ENCODE data around the gene EIF2AK3. TPM values are rescaled to one million over a fixed set of nuclear protein-coding genes. Genes with fewer than 3 reads are reported as not detected.

The EIF2AK3 gene
- total RNA-seq, result 10 to 100 TPM in 3 of 4 donors, 1 to 10 TPM in 1; 6.4 to 52.7 (median 19.9) TPM

GRCh38 chr2:88627055-88627855 is at the start of gene EIF2AK3:
TSS of gene EIF2AK3 (minus strand) at chr2:88627464. CDS start at chr2:88627274, 190 bp downstream.
- Histone ChIP-seq H3K4me3 (peak within 1 kb of the TSS; percentile 63 to 86), H3K36me3 (no peaks in the 10 kb centered on the region), H3K27me3 (no peaks in the 10 kb centered on the region), H3K9me3 (no peaks in the 10 kb centered on the region), H3K4me1 (peaks cover 6 to 13% of the 10 kb centered on the region in 2 donors), H3K27ac (peak within 1 kb of the TSS; percentile 98 to 99)
- TF ChIP-seq POLR2A (IDR thresholded peaks at IDR 0.05) (peak; percentile 96 to 98), CTCF (IDR thresholded peaks at IDR 0.05) (peak in 2 of 4 experiments; percentile 1 to 38)
- DNase-seq, result peak; percentile 99
- intact Hi-C loops (cut with DNase I; ENCODE audit: low total_unique reads), result no loop called here

DNA sequence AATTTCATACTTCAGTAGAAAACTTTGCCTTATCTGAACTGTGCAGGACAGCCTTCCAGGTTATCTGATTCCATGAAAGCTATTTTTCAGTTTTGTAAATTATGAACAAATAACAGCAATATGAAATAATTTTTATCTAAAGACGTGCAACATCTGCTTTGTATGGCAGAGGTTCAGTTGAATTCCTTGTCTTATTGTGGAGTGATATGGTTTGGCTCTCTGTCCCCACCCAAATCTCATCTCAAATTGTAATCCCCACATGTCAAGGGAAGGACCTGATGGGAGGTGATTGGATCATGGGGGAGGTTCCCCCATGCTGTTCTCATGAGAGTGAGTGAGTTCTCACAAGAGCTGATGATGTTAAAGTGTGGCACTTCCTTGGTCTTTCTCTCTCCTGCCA is 46.1 kb upstream of the EIF2AK3 start:
- no peak overlapping the region for H3K27ac ChIP-seq
- intact Hi-C loops (cut with DNase I; ENCODE audit: low total_unique reads), result no loop called here
- no peak for DNase-seq
- no peaks in the 10 kb centered on the region for H3K27me3 ChIP-seq
- H3K9me3 ChIP-seq, result no peaks in the 10 kb centered on the region
- no peaks in the 10 kb centered on the region for H3K36me3 ChIP-seq
- H3K4me3 ChIP-seq, result no peak overlapping the region
- TF ChIP-seq CTCF (IDR thresholded peaks at IDR 0.05) (no peak), POLR2A (IDR thresholded peaks at IDR 0.05) (no peak)
- no peaks in the 10 kb centered on the region for H3K4me1 ChIP-seq

DNA sequence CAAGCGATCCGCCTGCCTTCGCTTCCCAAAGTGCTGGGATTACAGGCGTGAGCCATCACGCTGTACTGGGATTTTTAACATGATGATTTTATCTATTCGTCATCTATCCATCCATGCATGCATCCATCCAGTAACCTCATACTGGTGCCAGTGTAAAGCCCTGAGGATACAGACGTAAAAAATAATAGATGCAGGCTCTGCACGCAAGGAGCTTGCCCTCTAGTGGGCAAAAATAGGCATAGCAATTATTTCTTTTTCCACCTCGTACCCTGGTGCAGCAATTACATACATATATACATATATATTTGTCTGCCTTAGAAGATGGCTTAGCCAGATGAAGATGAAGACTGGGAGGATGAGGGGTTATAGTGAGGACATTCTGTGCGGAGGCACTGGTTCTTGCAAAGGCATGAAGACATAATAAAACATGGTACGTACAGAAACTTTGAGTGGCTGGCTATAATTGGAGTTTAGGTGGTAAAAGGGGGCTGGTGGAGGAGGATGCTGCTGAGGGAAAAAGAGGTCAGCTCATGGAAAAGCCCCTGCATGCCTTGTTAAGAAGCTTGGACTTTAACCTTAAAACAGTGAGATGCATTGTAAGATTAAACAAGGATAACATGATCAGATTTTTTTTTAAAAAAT is 44.6 kb upstream of the EIF2AK3 start:
- intact Hi-C loops (cut with DNase I; ENCODE audit: low total_unique reads), result no loop called here
- DNase-seq, result no peak
- H3K27me3 ChIP-seq, result no peaks in the 10 kb centered on the region
- no peak overlapping the region for H3K4me3 ChIP-seq
- H3K4me1 ChIP-seq, result no peaks in the 10 kb centered on the region
- no peaks in the 10 kb centered on the region for H3K36me3 ChIP-seq
- H3K9me3 ChIP-seq, result no peaks in the 10 kb centered on the region
- H3K27ac ChIP-seq, result no peak overlapping the region
- TF ChIP-seq CTCF (IDR thresholded peaks at IDR 0.05) (peak; percentile 66 to 86 (median 78)), POLR2A (IDR thresholded peaks at IDR 0.05) (no peak)

GRCh38 chr2:88669482-88670214 is 42.4 kb upstream of the EIF2AK3 start:
- Histone ChIP-seq H3K9me3 (no peaks in the 10 kb centered on the region), H3K4me1 (no peaks in the 10 kb centered on the region), H3K27ac (no peak overlapping the region), H3K4me3 (no peak overlapping the region), H3K36me3 (no peaks in the 10 kb centered on the region), H3K27me3 (no peaks in the 10 kb centered on the region)
- no peak for DNase-seq
- no peak for TF ChIP-seq POLR2A (IDR thresholded peaks at IDR 0.05)
- TF ChIP-seq CTCF (IDR thresholded peaks at IDR 0.05), result peak in 3 of 4 experiments; percentile 30 to 43 (median 35)
- intact Hi-C loops (cut with DNase I; ENCODE audit: low total_unique reads), result no loop called here

All from uterus (tissue), 4 donors.